Mesenchymal stem cell (in vitro differentiated cells and primary cell): Measurements from ENCODE around the gene PLXDC2.

Source experiments
- DNase-seq: peaks from one replicate; pipeline ENCODE4 v3.0.0-alpha.2; 2013
- H2AFZ ChIP-seq: one replicate; pipeline ENCODE4 v1.6.1; 2013; ENCODE audit warnings: low read depth, mild to moderate bottlenecking, control low read depth, inconsistent platforms, low read length, moderate library complexity
- H2AK5ac ChIP-seq: 2 replicates; pipeline ENCODE4 v1.6.1; 2013; ENCODE audit warnings: low read length, moderate library complexity, mild to moderate bottlenecking, inconsistent platforms; ENCODE audit not compliant: severe bottlenecking
- H2BK120ac ChIP-seq: one replicate; pipeline ENCODE4 v1.6.1; 2013; ENCODE audit warnings: low read depth, mild to moderate bottlenecking, inconsistent platforms, low read length, moderate library complexity
- H2BK12ac ChIP-seq, 2 experiments: one replicate each; pipeline ENCODE4 v1.6.1; 2013; ENCODE audit warnings: inconsistent platforms in 2 of 2, low read length in 2 of 2, mild to moderate bottlenecking in 2 of 2, moderate library complexity in 2 of 2, control low read depth in 1 of 2
- H2BK15ac ChIP-seq: one replicate; pipeline ENCODE4 v1.6.1; 2013; ENCODE audit warnings: mild to moderate bottlenecking, low read depth, inconsistent platforms; ENCODE audit not compliant: poor library complexity, severe bottlenecking
- H2BK5ac ChIP-seq: 2 replicates; pipeline ENCODE4 v1.6.1; 2013; ENCODE audit warnings: low read depth, mild to moderate bottlenecking, low read length, control low read depth, inconsistent platforms; ENCODE audit not compliant: poor library complexity, severe bottlenecking
- H3K14ac ChIP-seq, 2 experiments: one replicate each; pipeline ENCODE4 v1.6.1; 2013; ENCODE audit warnings: inconsistent platforms in 2 of 2, low read length in 2 of 2, control low read depth in 1 of 2, mild to moderate bottlenecking in 1 of 2, moderate library complexity in 1 of 2
- H3K18ac ChIP-seq, 2 experiments: one replicate each; pipeline ENCODE4 v1.6.1; 2013; ENCODE audit warnings: inconsistent platforms in 2 of 2, low read length in 2 of 2, control low read depth in 1 of 2, low read depth in 1 of 2, mild to moderate bottlenecking in 1 of 2
- H3K23ac ChIP-seq, 2 experiments: one replicate each; pipeline ENCODE4 v1.6.1; 2013; ENCODE audit warnings: inconsistent platforms in 2 of 2, low read length in 2 of 2, mild to moderate bottlenecking in 2 of 2, moderate library complexity in 2 of 2, control low read depth in 1 of 2
- H3K27ac ChIP-seq: 2 replicates; pipeline ENCODE4 v1.5.1; 2013; ENCODE audit warnings: mild to moderate bottlenecking, moderate library complexity, low read length, control low read depth, inconsistent platforms; ENCODE audit not compliant: poor library complexity, severe bottlenecking
- H3K27me3 ChIP-seq, 2 experiments: 2 replicates each; pipeline versions ENCODE4 v1.6.1 to v1.7.0; 2013; ENCODE audit warnings: low read length in 2 of 2, mild to moderate bottlenecking in 2 of 2, moderate library complexity in 2 of 2, control low read depth in 1 of 2, inconsistent platforms in 1 of 2; ENCODE audit not compliant: control insufficient read depth in 1 of 2, insufficient read depth in 1 of 2
- H3K36me3 ChIP-seq, 2 experiments: 2 replicates each; pipeline versions ENCODE4 v1.6.1 to v1.7.0; 2013; ENCODE audit warnings: low read length in 2 of 2, control low read depth in 1 of 2, inconsistent platforms in 1 of 2, low read depth in 1 of 2, mild to moderate bottlenecking in 1 of 2; ENCODE audit not compliant: insufficient read depth in 2 of 2, control insufficient read depth in 1 of 2
- H3K4ac ChIP-seq, 2 experiments: one replicate each; pipeline ENCODE4 v1.6.1; 2013; ENCODE audit warnings: inconsistent platforms in 2 of 2, low read length in 2 of 2, mild to moderate bottlenecking in 2 of 2, moderate library complexity in 2 of 2, control low read depth in 1 of 2, low read depth in 1 of 2
- H3K4me1 ChIP-seq: 2 replicates; pipeline ENCODE4 v1.6.1; 2013; ENCODE audit warnings: low read depth, low read length, control low read depth; ENCODE audit not compliant: control insufficient read depth, insufficient read depth
- H3K4me2 ChIP-seq: 2 replicates; pipeline ENCODE4 v1.6.1; 2013; ENCODE audit warnings: low read length, mild to moderate bottlenecking, inconsistent platforms; ENCODE audit not compliant: poor library complexity, severe bottlenecking
- H3K4me3 ChIP-seq, 2 experiments: 2 replicates each; pipeline versions ENCODE4 v1.5.1 to v1.7.0; 2013; ENCODE audit warnings: low read length in 2 of 2, mild to moderate bottlenecking in 2 of 2, control low read depth in 1 of 2, low read depth in 1 of 2; ENCODE audit not compliant: insufficient read depth in 1 of 2
- H3K79me1 ChIP-seq: replicated peaks from 2 replicates; pipeline ENCODE4 v1.6.1; 2013; ENCODE audit warnings: mild to moderate bottlenecking, control low read depth, low read length, inconsistent platforms; ENCODE audit not compliant: poor library complexity, severe bottlenecking
- H3K9ac ChIP-seq: 2 replicates; pipeline ENCODE4 v1.7.0; 2013; ENCODE audit warnings: mild to moderate bottlenecking, low read length, moderate library complexity
- H3K9me3 ChIP-seq: 2 replicates; pipeline ENCODE4 v1.7.0; 2013; ENCODE audit warnings: mild to moderate bottlenecking, low read length; ENCODE audit not compliant: control insufficient read depth
- H4K8ac ChIP-seq: one replicate; pipeline ENCODE4 v1.6.1; 2013; ENCODE audit warnings: inconsistent platforms, mild to moderate bottlenecking, low read length, moderate library complexity
- H4K91ac ChIP-seq: one replicate; pipeline ENCODE4 v1.6.1; 2013; ENCODE audit warnings: mild to moderate bottlenecking, low read length, inconsistent platforms
- WGBS: methylation state at CpG from one replicate; pipeline ENCODE4 v1.1.7; 2013; ENCODE audit warnings: mixed read lengths; 5-methylcytosine and 5-hydroxymethylcytosine counted together

PLXDC2 gene

DNA sequence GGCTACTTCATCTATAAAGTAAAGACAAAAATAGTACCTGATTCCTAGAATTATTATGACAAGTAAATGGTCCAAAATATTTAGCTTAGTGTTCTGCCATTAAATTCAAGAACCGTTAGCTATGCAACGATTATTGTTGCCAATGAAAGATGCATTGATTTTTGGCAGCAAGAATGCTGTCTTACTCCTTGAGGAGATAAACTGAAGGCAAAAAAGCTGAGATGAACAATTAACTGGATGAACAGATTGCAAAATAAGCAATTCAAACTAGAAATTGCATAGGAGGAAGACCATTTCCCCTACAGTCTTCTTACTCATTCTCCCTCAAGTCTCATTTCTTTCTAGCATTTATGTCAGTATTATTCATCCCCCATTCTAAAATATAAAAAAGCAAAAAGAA lies 484.5 kb downstream of the PLXDC2 start:
- no peak overlapping the region for H3K23ac ChIP-seq
- no peak for DNase-seq
- no peaks in the 10 kb centered on the region for H3K36me3 ChIP-seq
- H2BK5ac ChIP-seq: no peak overlapping the region
- H2BK15ac ChIP-seq: no peak overlapping the region
- no peaks in the 10 kb centered on the region for H3K27me3 ChIP-seq
- H3K27ac ChIP-seq: no peak overlapping the region
- no peaks in the 10 kb centered on the region for H3K4me1 ChIP-seq
- no peak overlapping the region for H2AFZ ChIP-seq
- no peak overlapping the region for H4K8ac ChIP-seq
- no peak overlapping the region for H2AK5ac ChIP-seq
- H3K79me1 ChIP-seq: no peaks in the 10 kb centered on the region
- no peak overlapping the region for H2BK120ac ChIP-seq
- no peak overlapping the region for H3K4me2 ChIP-seq
- WGBS: 93% methylated on average over 2 of the region's 2 CpGs
- H3K14ac ChIP-seq: no peak overlapping the region
- H4K91ac ChIP-seq: no peak overlapping the region
- no peak overlapping the region for H3K4ac ChIP-seq
- no peak overlapping the region for H3K4me3 ChIP-seq
- peaks cover 12% of the 10 kb centered on the region for H3K9me3 ChIP-seq
- H2BK12ac ChIP-seq: no peak overlapping the region
- no peak overlapping the region for H3K18ac ChIP-seq
- no peak overlapping the region for H3K9ac ChIP-seq

DNA sequence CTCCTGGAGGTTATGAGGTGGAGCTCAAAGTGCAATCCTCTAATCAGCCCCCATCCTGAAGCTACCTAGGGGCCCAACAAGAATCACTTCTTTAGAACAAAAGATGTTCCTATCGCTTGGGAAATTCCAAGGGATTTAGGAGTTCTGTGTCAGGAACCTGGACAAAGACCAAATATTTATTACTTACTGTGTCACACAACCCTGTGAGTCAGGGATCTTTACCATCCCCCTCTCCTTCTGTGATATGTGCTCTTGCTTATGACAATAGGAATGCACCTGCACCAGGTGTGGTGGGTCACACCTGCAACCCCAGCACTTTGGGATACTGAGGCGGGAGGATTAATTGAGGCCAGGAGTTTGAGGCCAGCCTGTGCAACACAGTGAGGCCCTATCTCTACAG lies 485.8 kb downstream of the PLXDC2 start:
- no peak for DNase-seq
- Histone ChIP-seq H3K79me1 (no peaks in the 10 kb centered on the region), H3K4me1 (no peaks in the 10 kb centered on the region), H3K23ac (no peak overlapping the region), H3K4ac (no peak overlapping the region), H4K91ac (no peak overlapping the region), H3K27ac (no peak overlapping the region), H2BK12ac (no peak overlapping the region), H2AK5ac (no peak overlapping the region), H3K9me3 (peaks cover 14% of the 10 kb centered on the region), H3K4me2 (no peak overlapping the region), H2AFZ (no peak overlapping the region), H2BK120ac (no peak overlapping the region), H3K9ac (no peak overlapping the region), H2BK15ac (no peak overlapping the region), H2BK5ac (no peak overlapping the region), H3K14ac (no peak overlapping the region), H4K8ac (no peak overlapping the region), H3K18ac (no peak overlapping the region), H3K4me3 (no peak overlapping the region), H3K36me3 (no peaks in the 10 kb centered on the region), H3K27me3 (no peaks in the 10 kb centered on the region)
- WGBS: 85% methylated on average over 2 of the region's 2 CpGs

DNA sequence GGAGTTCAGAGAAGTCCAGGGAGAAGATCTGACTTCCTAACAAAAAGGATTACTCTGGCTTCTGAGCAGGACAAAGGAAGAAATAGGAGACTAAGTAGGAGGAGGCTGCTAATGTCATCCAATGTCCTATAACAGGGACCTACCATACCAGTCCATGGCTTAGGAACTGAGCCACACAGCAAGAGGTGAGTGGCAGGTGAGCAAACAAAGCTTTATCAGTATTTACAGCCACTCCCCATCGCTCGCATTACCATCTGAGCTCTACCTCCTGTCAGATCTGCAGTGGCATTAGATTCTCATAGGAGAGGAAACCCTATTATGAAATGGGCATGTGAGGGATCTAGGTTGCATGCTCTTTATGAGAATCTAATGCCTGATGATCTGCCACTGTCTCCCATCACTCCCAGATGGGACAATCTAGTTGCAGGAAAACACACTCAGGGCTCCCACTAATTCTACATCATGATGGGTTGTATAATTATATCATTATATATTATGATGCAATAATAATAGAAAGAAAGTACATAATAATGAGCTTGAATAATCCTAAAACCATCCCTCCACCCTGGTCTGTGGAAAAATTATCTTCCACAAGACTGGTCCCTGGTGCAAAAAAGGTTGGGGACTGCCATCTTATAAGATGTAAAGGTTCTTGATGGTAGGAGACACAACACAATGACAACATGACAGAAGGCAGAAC lies 487.4 kb downstream of the PLXDC2 start:
- WGBS: 100% methylated on average over 1 of the region's 2 CpGs
- no peak overlapping the region for H3K4me3 ChIP-seq

DNA sequence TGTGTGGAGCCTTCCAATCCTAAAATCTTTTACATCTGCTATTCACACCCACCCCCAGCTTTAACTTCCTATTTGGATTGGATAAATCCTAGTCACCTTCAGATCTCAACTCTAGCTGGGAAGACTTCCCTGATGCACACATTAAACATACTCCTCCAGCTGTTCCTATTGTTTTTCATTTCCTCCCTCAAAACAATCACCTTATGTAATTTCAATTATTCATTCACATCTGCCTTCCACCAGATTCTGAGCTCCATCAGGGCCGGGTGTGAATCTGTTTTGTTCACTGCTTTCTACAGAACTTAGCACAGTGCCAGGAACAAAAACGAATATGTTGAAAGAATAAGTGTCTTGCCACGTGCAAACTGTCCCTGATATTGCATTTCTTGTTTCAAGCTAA lies 497.4 kb downstream of the PLXDC2 start:
- H3K4me1 ChIP-seq: no peaks in the 10 kb centered on the region
- no peak overlapping the region for H2AK5ac ChIP-seq
- no peaks in the 10 kb centered on the region for H3K79me1 ChIP-seq
- no peak overlapping the region for H2BK15ac ChIP-seq
- H3K4me3 ChIP-seq: no peak overlapping the region
- H4K91ac ChIP-seq: no peak overlapping the region
- 69% methylated on average over 3 of the region's 3 CpGs for WGBS
- no peak overlapping the region for H3K27ac ChIP-seq
- H3K23ac ChIP-seq: no peak overlapping the region
- DNase-seq: no peak
- no peaks in the 10 kb centered on the region for H3K36me3 ChIP-seq
- no peak overlapping the region for H2AFZ ChIP-seq
- no peak overlapping the region for H3K14ac ChIP-seq
- no peak overlapping the region for H2BK12ac ChIP-seq
- no peak overlapping the region for H2BK120ac ChIP-seq
- H4K8ac ChIP-seq: no peak overlapping the region
- no peak overlapping the region for H3K4ac ChIP-seq
- H3K9me3 ChIP-seq: peaks cover 6% of the 10 kb centered on the region
- H3K18ac ChIP-seq: no peak overlapping the region
- no peak overlapping the region for H2BK5ac ChIP-seq
- no peak overlapping the region for H3K9ac ChIP-seq
- no peak overlapping the region for H3K4me2 ChIP-seq
- H3K27me3 ChIP-seq: no peaks in the 10 kb centered on the region

More for the DNA sequence above, 487.4 kb downstream of the PLXDC2 start:
- H3K9me3 ChIP-seq: peaks cover 22% of the 10 kb centered on the region
- H4K91ac ChIP-seq: no peak overlapping the region
- H3K4me1 ChIP-seq: no peaks in the 10 kb centered on the region
- H2AK5ac ChIP-seq: no peak overlapping the region
- DNase-seq: no peak
- no peak overlapping the region for H2BK5ac ChIP-seq
- no peak overlapping the region for H2BK12ac ChIP-seq
- no peaks in the 10 kb centered on the region for H3K36me3 ChIP-seq
- no peak overlapping the region for H2AFZ ChIP-seq
- no peak overlapping the region for H2BK120ac ChIP-seq
- H2BK15ac ChIP-seq: no peak overlapping the region
- no peak overlapping the region for H3K14ac ChIP-seq
- no peak overlapping the region for H3K23ac ChIP-seq
- no peak overlapping the region for H4K8ac ChIP-seq
- H3K4ac ChIP-seq: no peak overlapping the region
- H3K18ac ChIP-seq: no peak overlapping the region
- no peak overlapping the region for H3K27ac ChIP-seq
- no peak overlapping the region for H3K9ac ChIP-seq
- H3K4me2 ChIP-seq: no peak overlapping the region
- H3K27me3 ChIP-seq: no peaks in the 10 kb centered on the region
- no peaks in the 10 kb centered on the region for H3K79me1 ChIP-seq
